SK-N-SH (cell line): Measurements from ENCODE around the gene SFXN3. TPM values are rescaled to one million over a fixed set of nuclear protein-coding genes. Genes with fewer than 3 reads are reported as not detected.
A peak's percentile ranks its signal among the peaks of the same experiment; 100 is the strongest.

ENCODE experiments used
- CTCF ChIA-PET: fragments of 300-600, 350-600 bp; formaldehyde crosslinking; extraction: SDS; loops from one replicate; lab custom pipeline; 2021; lab: Yijun Ruan, JAX
- POLR2A ChIA-PET: fragments of 350-600 bp; sonication (Branson Sonifier 250); formaldehyde crosslinking; extraction: SDS; loops from one replicate; lab custom pipeline; 2020; ENCODE audit warnings: antibody characterized with exemption, inconsistent platforms; lab: Yijun Ruan, JAX
- DNase-seq: peaks from one replicate; pipeline ENCODE4 v3.0.0; 2012
- H2AFZ ChIP-seq: fragments of 200-600 bp; sonication (generic); 2 replicates; pipeline ENCODE4 v1.8.1; 2016; ENCODE audit warnings: antibody characterized with exemption, mild to moderate bottlenecking, low read depth
- H3F3A ChIP-seq: fragments of 200-600 bp; sonication (generic); replicated peaks from 2 replicates; pipeline ENCODE3; 2016; ENCODE audit warnings: antibody characterized with exemption, mild to moderate bottlenecking; ENCODE audit not compliant: insufficient read depth
- H3K27ac ChIP-seq, 2 experiments: fragments of 200-500 bp in 1 of 2; fragments of 200-600 bp in 1 of 2; sonication (Bioruptor generic) in 1 of 2; sonication (generic), shearing (Covaris generic) in 1 of 2; 2 replicates each; pipeline versions ENCODE4 v1.5.1 to v1.6.1; 2014 to 2016; ENCODE audit warnings: low read depth in 2 of 2, inconsistent platforms in 1 of 2, low read length in 1 of 2, mild to moderate bottlenecking in 1 of 2, mixed read lengths in 1 of 2
- H3K27me3 ChIP-seq: fragments of 200-600 bp; sonication (generic), shearing (Covaris generic); 2 replicates; pipeline ENCODE4 v1.6.1; 2016; ENCODE audit warnings: mixed run types; ENCODE audit not compliant: insufficient read depth
- H3K36me3 ChIP-seq, 2 experiments: fragments of 200-500 bp in 1 of 2; fragments of 200-600 bp in 1 of 2; sonication (Bioruptor generic) in 1 of 2; sonication (generic) in 1 of 2; replicated peaks in 1 of 2; 2 replicates each; pipeline versions ENCODE3 to v1.5.1; 2014 to 2016; ENCODE audit warnings: low read length in 1 of 2, mild to moderate bottlenecking in 1 of 2; ENCODE audit not compliant: insufficient read depth in 2 of 2, control insufficient read depth in 1 of 2
- H3K4me1 ChIP-seq, 2 experiments: fragments of 200-500 bp in 1 of 2; fragments of 200-600 bp in 1 of 2; sonication (Bioruptor generic) in 1 of 2; sonication (generic), shearing (Covaris generic) in 1 of 2; 2 replicates each; pipeline versions ENCODE4 v1.5.1 to v1.6.1; 2014 to 2016; ENCODE audit warnings: low read depth in 1 of 2, low read length in 1 of 2, mixed run types in 1 of 2; ENCODE audit not compliant: insufficient read depth in 2 of 2, control insufficient read depth in 1 of 2
- H3K4me2 ChIP-seq: fragments of 200-600 bp; sonication (generic), shearing (Covaris generic); 2 replicates; pipeline ENCODE4 v1.6.1; 2017; ENCODE audit warnings: mixed run types
- H3K4me3 ChIP-seq, 2 experiments: fragments of 200-500 bp in 1 of 2; fragments of 200-600 bp in 1 of 2; sonication (Bioruptor generic) in 1 of 2; sonication (generic), shearing (Covaris generic) in 1 of 2; 2 replicates each; pipeline versions ENCODE4 v1.5.1 to v1.8.1; 2014 to 2016; ENCODE audit warnings: low read depth in 2 of 2, inconsistent platforms in 1 of 2, low read length in 1 of 2, mild to moderate bottlenecking in 1 of 2, mixed read lengths in 1 of 2, moderate library complexity in 1 of 2
- H3K79me2 ChIP-seq: fragments of 200-600 bp; sonication (generic); 2 replicates; pipeline ENCODE4 v1.8.1; 2017; ENCODE audit warnings: mild to moderate bottlenecking; ENCODE audit not compliant: insufficient read depth
- H3K9ac ChIP-seq: fragments of 200-600 bp; sonication (generic); 2 replicates; pipeline ENCODE4 v1.6.1; 2017; ENCODE audit warnings: mixed run types
- H3K9me2 ChIP-seq: fragments of 200-600 bp; sonication (generic); 2 replicates; pipeline ENCODE4 v1.6.1; 2017; ENCODE audit warnings: mixed run types
- H3K9me3 ChIP-seq: fragments of 200-600 bp; sonication (generic); 2 replicates; pipeline ENCODE4 v1.6.1; 2017; ENCODE audit warnings: mixed run types, mild to moderate bottlenecking, moderate library complexity
- H4K20me1 ChIP-seq: fragments of 200-600 bp; sonication (generic); 2 replicates; pipeline ENCODE4 v1.6.1; 2017; ENCODE audit warnings: mild to moderate bottlenecking, mixed run types; ENCODE audit not compliant: insufficient read depth
- ELF1 ChIP-seq: IDR thresholded peaks from 2 replicates; pipeline ENCODE4 v1.4.0; 2012
- FOSL2 ChIP-seq: IDR thresholded peaks from 2 replicates; pipeline ENCODE4 v1.4.0; 2012; ENCODE audit warnings: low read depth, mild to moderate bottlenecking, moderate library complexity, borderline replicate concordance
- GABPA ChIP-seq: IDR thresholded peaks from 2 replicates; pipeline ENCODE4 v1.4.0; 2012; ENCODE audit warnings: low read depth, mild to moderate bottlenecking
- JUND ChIP-seq: IDR thresholded peaks from 2 replicates; pipeline ENCODE4 v1.4.0; 2012
- MEF2A ChIP-seq: IDR thresholded peaks from 2 replicates; pipeline ENCODE4 v1.4.0; 2012; ENCODE audit warnings: low read depth, borderline replicate concordance
- MXI1 ChIP-seq: IDR thresholded peaks from 2 replicates; pipeline ENCODE4 v1.6.1; 2012; ENCODE audit warnings: mild to moderate bottlenecking, low read depth, low read length, improper control_type of control experiment
- NRF1 ChIP-seq: IDR thresholded peaks from 2 replicates; pipeline ENCODE4 v1.6.1; 2012; ENCODE audit warnings: low read depth, mild to moderate bottlenecking, low read length
- RAD21 ChIP-seq: IDR thresholded peaks from 2 replicates; pipeline ENCODE4 v1.6.1; 2012; ENCODE audit warnings: mild to moderate bottlenecking, low read length
- RCOR1 ChIP-seq: fragments of 150-350 bp; IDR thresholded peaks from 2 replicates; pipeline ENCODE4 v1.6.1; 2017; ENCODE audit warnings: antibody characterized with exemption, low read length
- SIN3A ChIP-seq: IDR thresholded peaks from 2 replicates; pipeline ENCODE4 v1.6.1; 2012; ENCODE audit warnings: low read depth, mild to moderate bottlenecking, low read length, moderate library complexity, borderline replicate concordance
- SMC3 ChIP-seq: IDR thresholded peaks from 2 replicates; pipeline ENCODE4 v1.6.1; 2012; ENCODE audit warnings: low read depth, low read length, improper control_type of control experiment
- TAF1 ChIP-seq: IDR thresholded peaks from 2 replicates; pipeline ENCODE4 v1.6.1; 2012; ENCODE audit warnings: low read depth, mild to moderate bottlenecking, low read length, moderate library complexity, borderline replicate concordance
- TCF12 ChIP-seq: IDR thresholded peaks from 2 replicates; pipeline ENCODE4 v1.4.0; 2012
- YY1 ChIP-seq: IDR thresholded peaks from 2 replicates; pipeline ENCODE4 v1.4.0; 2012; ENCODE audit warnings: low read depth, mild to moderate bottlenecking
- WGBS: methylation state at CpG from one replicate; pipeline ENCODE4 v1.1.6; 2017; ENCODE audit warnings: low lambda C conversion rate; 5-methylcytosine and 5-hydroxymethylcytosine counted together
- polyA plus RNA-seq, 3 experiments: library from polyadenylated mRNA; depleted of rRNA; stranded (reverse); fragments of >200 nt; gene quantifications; 2 replicates each; pipeline ENCODE4 v1.2.3, GENCODE V29; 2012
- TF ChIP-seq, protein P1 (sequence below): IDR thresholded peaks from 2 replicates; pipeline ENCODE4 v1.4.0; 2012; ENCODE audit warnings: low read depth, borderline replicate concordance
- TF ChIP-seq, protein P2 (sequence below): IDR thresholded peaks from 2 replicates; pipeline ENCODE4 v1.4.0; 2012; ENCODE audit warnings: low read depth
- TF ChIP-seq, protein P3 (sequence below): IDR thresholded peaks from 2 replicates; pipeline ENCODE4 v1.4.0; 2012; ENCODE audit warnings: low read depth, borderline replicate concordance
- TF ChIP-seq, protein P4 (sequence below): IDR thresholded peaks from 2 replicates; pipeline ENCODE4 v1.6.1; 2012; ENCODE audit warnings: mild to moderate bottlenecking, low read depth, low read length, moderate library complexity
- TF ChIP-seq, protein P5 (sequence below): fragments of 200-600 bp; sonication (generic); IDR thresholded peaks from 2 replicates; pipeline ENCODE4 v1.6.1; 2017; ENCODE audit warnings: antibody characterized with exemption, mild to moderate bottlenecking, moderate library complexity

SFXN3 gene
- polyA plus RNA-seq, 1 of the 3 experiments (the other 2 are of a cell fraction): 142 TPM

DNA sequence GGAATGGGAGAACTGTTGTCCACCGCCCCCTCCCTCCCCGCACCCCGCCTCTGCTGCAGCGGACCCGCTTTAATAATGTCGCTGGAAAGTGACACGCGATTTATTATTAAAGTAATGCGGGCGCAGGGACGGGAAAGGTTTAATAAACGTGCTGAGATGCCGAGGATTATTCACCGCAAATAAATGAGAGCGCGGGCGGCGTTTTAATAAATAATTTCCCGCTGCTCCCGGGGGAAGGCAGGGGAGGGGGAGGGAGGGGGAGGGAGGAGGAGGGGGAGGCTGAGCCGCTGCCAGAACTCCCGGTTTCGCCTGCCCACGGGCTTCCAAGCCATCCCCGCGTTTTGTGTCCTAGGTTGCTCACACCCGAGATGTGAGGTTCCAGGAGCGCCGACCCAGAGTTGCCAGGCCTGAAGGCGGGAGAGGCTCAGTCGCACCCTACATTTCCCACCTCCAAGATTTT lies 35.9 kb downstream of the SFXN3 start (continued):
- TF ChIP-seq, protein P1, sequence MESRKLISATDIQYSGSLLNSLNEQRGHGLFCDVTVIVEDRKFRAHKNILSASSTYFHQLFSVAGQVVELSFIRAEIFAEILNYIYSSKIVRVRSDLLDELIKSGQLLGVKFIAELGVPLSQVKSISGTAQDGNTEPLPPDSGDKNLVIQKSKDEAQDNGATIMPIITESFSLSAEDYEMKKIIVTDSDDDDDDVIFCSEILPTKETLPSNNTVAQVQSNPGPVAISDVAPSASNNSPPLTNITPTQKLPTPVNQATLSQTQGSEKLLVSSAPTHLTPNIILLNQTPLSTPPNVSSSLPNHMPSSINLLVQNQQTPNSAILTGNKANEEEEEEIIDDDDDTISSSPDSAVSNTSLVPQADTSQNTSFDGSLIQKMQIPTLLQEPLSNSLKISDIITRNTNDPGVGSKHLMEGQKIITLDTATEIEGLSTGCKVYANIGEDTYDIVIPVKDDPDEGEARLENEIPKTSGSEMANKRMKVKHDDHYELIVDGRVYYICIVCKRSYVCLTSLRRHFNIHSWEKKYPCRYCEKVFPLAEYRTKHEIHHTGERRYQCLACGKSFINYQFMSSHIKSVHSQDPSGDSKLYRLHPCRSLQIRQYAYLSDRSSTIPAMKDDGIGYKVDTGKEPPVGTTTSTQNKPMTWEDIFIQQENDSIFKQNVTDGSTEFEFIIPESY: no peak
- no peak for TF ChIP-seq NRF1
- no peak for TF ChIP-seq FOSL2
- TF ChIP-seq, all 33 proteins: peak for 0

DNA sequence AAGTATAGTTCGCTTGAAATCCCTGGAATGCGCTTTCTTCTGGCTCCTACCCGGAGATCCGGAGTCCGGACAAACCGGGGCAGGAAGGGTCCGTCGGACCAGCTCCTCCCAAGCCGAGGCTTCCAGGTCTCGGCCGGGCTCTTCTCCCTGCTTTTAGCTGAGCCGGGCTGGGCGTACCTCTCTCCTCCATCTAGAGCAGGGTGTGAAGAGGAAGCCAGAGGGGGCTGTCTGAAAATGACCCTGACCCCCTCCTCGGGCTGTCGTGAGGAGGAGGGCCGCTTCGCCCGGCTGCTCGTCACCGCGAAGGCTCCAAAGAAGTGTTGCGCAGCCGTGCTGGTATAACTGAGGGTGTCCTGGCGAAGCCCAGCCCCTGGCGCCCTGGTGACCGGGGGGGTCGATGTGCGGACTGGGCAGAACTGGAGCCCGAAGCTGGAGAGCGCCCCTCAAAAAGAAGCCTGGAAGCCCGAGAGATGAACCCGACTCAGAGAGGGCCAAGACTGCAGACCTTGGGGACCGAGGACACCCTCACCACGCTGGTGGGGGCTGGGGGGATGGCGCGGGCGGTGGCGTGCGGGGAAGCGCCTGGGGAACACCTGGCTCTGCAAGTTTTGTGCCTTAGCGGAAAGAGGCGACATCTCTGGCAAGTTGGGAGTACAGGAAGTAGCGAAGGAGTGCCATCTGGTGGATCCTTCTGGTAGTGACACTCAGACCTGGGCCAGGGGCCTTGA lies 36.5 kb downstream of the SFXN3 start:
- Histone ChIP-seq H3K36me3 (no peaks in the 10 kb centered on the region), H4K20me1 (no peaks in the 10 kb centered on the region), H3K9ac (peak overlapping the region; percentile 52), H3K79me2 (no peaks in the 10 kb centered on the region), H3K9me2 (no peaks in the 10 kb centered on the region), H2AFZ (peak overlapping the region; percentile 87), H3K9me3 (no peaks in the 10 kb centered on the region), H3F3A (peaks cover 4% of the 10 kb centered on the region), H3K27me3 (no peaks in the 10 kb centered on the region), H3K4me1 (peaks cover under 1 to 19% of the 10 kb centered on the region in 2 experiments; a peak in 1 of 4 replicates), H3K4me3 (peak overlapping the region; percentile 57 to 74), H3K27ac (peak overlapping the region in 1 of 2 experiments; percentile 70; a peak in 1 of 4 replicates), H3K4me2 (peak overlapping the region; percentile 91)
- ChIA-PET CTCF (interaction anchor here (0.6 to 18.9 kb wide), 27 partner anchors 9 to 90 kb away, joined by 3 to 234 read pairs (median 5); partner anchors contain the start of genes LZTS2, PDZD7 and SFXN3), POLR2A (interaction anchor here (1.3 kb wide), 1 partner anchor 75 kb away, joined by 6 read pairs; no protein-coding TSS in a partner anchor)
- 2% methylated on average over 27 of the region's 43 CpGs for WGBS
- peak; percentile 87 for DNase-seq
- TF ChIP-seq SIN3A (0 out of 2 replicates have a peak, but pooled peaks have one; percentile 50), JUND (no peak), GABPA (peak; percentile 56), MXI1 (peak; percentile 57; the same call in 1 of the 2 replicates), MEF2A (no peak), TCF12 (peak; percentile 42; the same call in 1 of the 2 replicates), RCOR1 (peak; percentile 71), TAF1 (no peak), ELF1 (peak; percentile 37; the same call in 1 of the 2 replicates), RAD21 (peak; percentile 86), YY1 (no peak), SMC3 (peak; percentile 96)
- TF ChIP-seq, protein P2, sequence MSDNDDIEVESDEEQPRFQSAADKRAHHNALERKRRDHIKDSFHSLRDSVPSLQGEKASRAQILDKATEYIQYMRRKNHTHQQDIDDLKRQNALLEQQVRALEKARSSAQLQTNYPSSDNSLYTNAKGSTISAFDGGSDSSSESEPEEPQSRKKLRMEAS: peak; percentile 50; the same call in 1 of the 2 replicates
- TF ChIP-seq, protein P3, sequence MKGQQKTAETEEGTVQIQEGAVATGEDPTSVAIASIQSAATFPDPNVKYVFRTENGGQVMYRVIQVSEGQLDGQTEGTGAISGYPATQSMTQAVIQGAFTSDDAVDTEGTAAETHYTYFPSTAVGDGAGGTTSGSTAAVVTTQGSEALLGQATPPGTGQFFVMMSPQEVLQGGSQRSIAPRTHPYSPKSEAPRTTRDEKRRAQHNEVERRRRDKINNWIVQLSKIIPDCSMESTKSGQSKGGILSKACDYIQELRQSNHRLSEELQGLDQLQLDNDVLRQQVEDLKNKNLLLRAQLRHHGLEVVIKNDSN: no peak
- TF ChIP-seq, protein P4, sequence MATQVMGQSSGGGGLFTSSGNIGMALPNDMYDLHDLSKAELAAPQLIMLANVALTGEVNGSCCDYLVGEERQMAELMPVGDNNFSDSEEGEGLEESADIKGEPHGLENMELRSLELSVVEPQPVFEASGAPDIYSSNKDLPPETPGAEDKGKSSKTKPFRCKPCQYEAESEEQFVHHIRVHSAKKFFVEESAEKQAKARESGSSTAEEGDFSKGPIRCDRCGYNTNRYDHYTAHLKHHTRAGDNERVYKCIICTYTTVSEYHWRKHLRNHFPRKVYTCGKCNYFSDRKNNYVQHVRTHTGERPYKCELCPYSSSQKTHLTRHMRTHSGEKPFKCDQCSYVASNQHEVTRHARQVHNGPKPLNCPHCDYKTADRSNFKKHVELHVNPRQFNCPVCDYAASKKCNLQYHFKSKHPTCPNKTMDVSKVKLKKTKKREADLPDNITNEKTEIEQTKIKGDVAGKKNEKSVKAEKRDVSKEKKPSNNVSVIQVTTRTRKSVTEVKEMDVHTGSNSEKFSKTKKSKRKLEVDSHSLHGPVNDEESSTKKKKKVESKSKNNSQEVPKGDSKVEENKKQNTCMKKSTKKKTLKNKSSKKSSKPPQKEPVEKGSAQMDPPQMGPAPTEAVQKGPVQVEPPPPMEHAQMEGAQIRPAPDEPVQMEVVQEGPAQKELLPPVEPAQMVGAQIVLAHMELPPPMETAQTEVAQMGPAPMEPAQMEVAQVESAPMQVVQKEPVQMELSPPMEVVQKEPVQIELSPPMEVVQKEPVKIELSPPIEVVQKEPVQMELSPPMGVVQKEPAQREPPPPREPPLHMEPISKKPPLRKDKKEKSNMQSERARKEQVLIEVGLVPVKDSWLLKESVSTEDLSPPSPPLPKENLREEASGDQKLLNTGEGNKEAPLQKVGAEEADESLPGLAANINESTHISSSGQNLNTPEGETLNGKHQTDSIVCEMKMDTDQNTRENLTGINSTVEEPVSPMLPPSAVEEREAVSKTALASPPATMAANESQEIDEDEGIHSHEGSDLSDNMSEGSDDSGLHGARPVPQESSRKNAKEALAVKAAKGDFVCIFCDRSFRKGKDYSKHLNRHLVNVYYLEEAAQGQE: 0 out of 2 replicates have a peak, but pooled peaks have one; percentile 22
- TF ChIP-seq, protein P5, sequence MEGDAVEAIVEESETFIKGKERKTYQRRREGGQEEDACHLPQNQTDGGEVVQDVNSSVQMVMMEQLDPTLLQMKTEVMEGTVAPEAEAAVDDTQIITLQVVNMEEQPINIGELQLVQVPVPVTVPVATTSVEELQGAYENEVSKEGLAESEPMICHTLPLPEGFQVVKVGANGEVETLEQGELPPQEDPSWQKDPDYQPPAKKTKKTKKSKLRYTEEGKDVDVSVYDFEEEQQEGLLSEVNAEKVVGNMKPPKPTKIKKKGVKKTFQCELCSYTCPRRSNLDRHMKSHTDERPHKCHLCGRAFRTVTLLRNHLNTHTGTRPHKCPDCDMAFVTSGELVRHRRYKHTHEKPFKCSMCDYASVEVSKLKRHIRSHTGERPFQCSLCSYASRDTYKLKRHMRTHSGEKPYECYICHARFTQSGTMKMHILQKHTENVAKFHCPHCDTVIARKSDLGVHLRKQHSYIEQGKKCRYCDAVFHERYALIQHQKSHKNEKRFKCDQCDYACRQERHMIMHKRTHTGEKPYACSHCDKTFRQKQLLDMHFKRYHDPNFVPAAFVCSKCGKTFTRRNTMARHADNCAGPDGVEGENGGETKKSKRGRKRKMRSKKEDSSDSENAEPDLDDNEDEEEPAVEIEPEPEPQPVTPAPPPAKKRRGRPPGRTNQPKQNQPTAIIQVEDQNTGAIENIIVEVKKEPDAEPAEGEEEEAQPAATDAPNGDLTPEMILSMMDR: peak; percentile 84
- TF ChIP-seq, protein P1: no peak
